GM21619 (cell line): ENCODE results near the gene H19.

Experiments used
- ATAC-seq: cut with Tn5 transposase; IDR thresholded peaks from one replicate; pipeline ENCODE4 v1.9.1; 2021; ENCODE audit not compliant: unreplicated experiment

The H19 gene

DNA sequence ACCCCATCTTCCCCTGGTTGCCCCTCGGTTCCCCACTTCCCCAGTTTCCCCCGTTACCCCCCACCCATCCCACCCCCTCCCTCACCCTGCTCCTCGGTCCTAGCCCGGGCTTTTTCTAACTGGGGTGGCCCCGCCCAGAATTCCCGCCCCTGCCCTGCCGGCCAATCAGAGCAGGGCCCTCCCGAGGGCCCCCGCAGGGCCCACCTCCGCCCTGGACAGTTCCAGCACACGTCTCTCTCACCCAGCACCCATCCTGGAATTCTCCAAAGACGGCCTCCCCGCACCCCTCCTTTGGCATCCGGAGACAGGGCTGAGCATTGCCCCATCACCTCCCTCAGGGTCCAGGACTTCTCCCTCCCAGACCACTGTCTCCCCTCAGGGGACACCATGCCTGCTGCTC, at the start of gene H19:
TSS of gene H19 (minus strand) at position 88 of the 400 bp plus-strand sequence.
- ATAC-seq: no peak

DNA sequence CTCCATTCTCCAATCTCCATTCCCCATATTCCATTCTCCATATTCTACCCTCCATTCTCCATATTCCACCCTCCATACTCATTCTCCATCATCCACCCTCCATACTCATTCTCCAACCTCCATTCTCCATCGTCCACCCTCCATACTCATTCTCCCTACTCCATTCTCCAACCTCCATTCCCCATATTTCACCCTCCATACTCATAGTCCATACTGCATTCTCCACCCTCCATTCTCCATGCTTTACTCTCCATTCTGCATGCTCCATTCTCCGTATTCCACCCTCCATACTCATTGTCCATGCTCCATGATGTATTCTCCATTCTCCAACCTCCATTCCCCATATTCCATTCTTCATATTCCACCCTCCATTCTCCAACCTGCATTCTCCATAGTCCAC, 44.3 kb upstream of the H19 start:
- ATAC-seq: no peak

DNA sequence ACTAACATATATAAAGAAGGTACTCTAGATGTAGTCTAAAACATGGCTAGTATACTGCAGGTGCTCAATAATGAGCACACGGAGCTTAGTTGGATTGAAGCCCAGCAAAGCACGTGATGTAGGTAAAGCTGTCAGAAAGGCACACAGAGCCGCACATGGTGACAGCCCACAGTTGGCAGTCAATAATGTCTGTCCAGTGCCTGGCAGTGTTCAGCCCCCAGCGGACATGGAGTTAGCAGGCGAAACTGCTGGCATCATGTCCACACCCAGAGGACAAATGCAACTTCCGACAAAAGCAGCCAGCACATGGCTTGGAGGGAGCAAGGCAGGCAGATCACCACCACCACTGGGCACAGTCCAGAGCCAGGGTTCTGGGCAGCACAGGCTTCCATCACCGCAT, 43.5 kb upstream of the H19 start:
- ATAC-seq: no peak

DNA sequence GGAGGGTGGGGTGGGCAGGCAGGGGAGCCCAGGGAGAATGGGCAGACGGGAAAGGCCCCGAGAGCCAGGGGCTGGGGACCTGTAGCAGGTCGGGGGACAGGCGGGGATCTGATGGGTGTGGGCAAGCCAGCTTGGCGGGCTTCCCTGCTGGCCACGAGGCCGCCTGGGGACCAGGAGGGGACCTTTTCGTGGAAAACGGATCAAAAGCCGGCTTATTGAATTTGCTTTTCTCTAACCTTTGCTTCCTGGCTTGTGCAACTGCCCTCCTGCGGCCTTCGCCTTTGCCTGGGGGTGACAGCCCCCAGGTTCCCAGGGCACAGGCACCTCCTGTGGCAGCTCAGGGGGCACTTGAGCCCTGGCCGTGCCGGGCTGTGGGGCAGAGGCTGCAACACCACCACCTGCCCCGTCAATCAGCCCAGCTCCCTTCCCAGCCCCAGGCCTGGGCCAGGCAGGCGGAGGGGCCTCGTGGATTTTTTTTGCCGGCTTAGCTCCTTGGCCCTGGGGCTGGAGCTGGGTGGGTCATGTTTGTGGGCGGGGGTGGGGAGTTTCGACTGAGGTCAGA, 41.6 kb upstream of the H19 start:
- no peak for ATAC-seq

DNA sequence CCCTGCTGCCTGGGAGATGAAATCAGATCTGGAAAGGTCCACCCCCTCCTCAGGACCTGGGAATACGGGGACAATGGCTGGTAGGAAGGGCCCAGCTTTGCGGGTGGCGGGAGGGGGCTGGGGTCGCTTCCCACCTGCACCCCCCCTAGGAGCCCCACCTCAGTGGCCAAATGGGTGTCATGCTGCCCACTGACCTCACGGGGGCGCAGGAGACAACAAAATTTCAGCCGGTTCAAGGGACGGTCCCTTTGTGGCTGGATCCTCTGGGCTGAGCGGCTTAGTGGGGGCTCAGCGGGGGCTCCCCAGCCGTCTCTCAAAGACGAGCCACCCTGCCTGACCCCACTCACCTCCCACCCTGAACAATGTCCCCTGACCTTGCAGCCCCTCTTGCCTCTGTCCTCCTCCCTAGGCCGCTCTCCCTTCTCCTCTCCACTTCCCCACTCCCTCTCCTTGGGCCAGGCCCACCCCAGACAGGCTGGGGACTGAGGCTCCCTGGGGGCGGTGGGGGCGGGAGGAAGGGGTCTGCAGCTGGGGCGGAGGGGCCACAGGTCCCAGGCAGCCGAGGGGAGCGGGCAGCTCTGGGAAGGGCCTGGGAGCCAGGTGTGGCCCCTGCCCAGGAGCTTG, 39.3 kb upstream of the H19 start:
- no peak for ATAC-seq

DNA sequence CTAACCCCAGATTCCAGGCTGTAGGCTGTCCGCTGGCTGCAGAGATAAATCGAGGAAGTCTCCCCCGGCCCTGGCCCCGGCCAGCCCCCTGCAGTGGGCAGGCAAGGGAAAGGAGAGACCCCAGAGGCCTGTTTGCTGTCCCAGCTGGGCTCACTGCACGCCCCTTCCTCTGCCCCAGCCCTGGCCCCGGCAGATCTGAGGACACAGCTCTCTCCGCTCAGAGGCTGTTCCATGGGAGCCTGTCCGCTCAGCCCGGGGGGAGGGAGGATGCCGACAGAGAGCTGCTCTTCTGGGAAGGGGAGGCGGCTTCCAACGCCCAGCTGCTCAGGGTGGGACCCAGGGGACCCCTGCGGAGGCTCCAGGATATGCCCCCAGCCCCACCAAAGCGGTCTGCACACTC, 37.7 kb upstream of the H19 start:
- ATAC-seq: no peak

DNA sequence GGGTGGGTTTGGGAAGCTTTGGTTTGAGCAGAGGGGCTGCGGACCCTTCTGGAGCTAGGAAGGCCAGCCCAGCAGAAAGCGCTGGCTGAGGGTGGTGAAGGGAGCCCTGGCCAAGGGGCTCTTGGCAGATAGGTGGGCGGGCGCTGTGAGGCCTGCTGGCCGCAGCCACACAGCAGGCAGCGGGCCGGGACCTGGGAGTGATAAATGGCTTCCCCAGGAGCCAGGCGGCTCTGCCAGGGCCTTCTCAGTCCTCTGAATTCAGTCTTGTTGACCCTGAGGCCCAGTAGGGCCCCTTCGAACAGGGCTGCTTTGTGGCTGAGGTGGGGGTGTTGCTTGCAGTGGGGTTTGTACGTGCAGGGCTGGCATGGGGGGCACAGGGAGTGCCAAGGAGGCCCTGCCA, 33.4 kb upstream of the H19 start:
- no peak for ATAC-seq

DNA sequence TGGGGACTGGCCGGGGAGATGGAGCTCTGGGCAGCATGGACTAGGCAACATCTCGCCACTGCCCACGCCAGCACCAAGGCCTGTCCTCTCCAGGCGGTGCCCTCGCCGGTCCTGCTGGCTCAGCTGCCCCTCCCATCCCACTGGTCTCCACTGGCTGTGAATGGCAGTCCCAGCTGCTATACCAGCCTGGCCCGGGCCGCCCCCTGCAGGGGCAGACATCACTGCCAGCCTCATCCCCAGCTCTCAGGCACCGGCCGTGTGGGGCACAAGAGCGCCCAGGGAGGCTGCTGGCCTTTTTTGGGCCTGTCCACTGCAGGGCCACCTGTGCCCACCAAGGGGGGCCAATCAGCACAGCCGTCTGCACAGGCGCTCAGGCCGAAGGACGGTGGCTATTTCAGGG, 30.1 kb upstream of the H19 start:
- ATAC-seq: no peak

DNA sequence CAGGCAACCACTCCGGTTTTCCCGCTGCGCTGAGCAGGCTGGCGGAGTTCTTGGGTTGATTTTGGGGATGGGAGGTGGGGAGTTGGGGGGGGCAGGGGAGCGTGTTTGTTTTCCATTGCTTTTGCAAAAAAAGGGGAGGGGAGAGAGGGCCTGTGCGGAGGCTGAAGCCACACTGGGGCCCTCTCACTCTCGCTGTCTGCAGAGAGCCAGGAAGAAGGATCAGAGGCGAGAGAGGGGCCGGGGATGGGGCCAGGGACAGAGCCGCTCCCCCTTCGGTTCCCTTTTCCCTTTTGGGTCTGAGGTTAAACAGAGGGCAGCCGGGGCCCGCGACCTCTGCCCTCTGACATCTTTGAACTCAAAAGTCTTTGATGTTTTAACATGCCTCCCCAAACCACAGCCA, 17.4 kb upstream of the H19 start:
- ATAC-seq: no peak

DNA sequence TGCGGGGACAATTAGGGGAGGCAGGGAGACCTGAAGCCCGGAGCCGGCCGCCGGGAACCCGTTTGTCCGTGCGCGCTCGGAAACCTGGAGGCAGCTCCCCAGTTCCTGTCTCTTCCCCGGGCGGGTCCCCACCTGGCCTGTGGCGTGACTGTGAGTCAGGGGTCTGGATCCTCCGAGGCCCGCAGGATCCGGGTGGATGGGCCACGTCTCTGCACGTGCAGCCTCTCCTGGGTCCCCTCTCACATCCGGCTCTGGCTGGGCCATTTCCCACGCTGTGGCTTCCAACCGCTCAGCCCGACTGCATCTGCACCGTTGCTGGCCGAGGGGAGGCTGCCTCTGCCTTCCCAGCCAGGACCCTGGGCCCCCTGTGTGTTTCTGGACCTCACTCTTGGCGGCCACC, 14.8 kb upstream of the H19 start:
- ATAC-seq: no peak

DNA sequence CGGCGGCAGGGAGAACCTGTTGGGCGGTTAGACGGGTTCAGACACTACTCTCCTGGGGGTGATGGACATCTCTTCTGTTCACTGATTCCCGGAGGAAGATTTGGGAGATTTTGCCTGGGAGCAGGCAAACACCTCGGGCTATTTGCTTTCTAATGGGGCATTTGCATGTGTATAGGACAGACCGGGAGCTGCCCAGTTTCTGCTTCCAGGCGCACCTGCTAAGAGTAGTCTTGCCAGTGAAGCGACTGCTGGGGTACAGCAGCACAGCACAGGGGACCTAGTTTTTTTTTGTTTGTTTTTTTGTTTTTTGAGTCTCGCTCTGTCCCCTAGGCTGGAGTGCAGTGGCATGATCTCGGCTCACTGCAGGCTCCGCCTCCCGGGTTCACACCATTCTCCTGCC, 6.8 kb upstream of the H19 start:
- no peak for ATAC-seq

DNA sequence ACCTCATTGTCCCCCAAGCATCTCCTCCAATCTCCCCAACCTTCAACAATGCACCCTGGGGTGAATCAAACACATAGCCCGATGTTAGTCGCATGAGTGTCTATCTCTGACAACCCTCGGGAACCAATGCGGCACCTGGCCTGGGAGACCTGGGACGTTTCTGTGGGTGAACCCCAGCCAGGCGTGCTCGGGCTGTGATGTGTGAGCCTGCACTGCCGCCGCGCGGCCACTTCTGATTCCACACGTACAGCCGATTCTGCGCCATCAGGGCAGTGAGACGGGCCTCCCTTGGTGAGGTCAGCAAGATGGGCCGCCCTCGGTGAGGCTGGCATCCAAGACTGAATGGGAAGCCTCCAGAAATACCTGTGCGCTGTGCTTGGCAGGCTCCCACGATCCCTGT, 5.2 kb upstream of the H19 start:
- no peak for ATAC-seq

DNA sequence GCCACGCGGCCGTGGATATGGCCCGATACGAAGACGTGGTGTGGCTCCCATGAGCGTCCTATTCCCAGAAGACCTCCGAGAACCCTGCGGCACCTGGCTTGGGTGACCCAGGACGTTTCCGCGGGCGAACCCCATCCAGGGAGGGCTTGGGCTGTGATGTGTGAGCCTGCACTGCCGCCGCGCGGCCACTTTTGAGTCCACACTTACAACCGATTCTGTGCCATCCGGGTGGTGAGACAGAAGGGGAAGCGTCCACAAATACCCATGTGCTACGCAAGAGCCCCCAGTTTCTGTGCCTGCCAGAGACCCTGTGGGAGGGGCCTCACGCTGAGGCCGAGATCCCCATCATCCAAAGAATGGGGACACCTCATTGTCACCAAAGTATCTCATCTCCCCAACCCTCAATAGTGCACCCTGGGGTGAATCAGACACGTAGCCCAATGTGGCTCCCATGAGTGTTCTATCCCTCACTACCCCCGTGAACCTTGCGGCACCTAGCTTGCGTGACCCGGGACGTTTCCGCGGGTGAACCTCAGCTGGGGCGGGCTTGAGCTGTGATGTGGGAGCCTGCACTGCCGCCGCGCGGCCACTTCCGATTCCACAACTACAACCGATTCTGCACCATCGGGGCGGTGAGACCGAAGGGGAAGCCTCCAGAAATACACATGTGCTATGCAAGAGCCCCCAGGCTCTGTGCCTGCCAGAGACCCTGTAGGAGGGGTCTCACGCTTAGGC, 4.6 kb upstream of the H19 start:
- ATAC-seq: no peak

DNA sequence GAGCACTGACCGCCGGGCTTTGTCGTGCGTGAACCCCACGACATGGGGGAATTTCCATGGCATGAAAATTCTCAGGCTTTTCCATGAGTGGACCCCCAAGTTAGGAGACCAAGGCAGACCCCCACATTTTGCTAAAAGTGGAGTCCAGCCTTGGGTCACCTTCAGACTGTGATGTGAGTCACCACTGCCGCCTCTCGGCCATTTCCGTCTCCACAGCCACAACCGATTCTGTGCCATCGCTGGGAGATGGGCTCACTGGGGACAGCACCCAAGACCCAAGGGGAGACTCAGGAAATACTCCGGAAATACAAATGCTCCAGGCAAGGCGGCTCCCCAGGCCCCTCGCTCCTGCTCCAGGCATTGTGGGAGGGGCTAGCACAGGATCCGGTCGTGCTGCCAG, 1.2 kb upstream of the H19 start:
- ATAC-seq: no peak

DNA sequence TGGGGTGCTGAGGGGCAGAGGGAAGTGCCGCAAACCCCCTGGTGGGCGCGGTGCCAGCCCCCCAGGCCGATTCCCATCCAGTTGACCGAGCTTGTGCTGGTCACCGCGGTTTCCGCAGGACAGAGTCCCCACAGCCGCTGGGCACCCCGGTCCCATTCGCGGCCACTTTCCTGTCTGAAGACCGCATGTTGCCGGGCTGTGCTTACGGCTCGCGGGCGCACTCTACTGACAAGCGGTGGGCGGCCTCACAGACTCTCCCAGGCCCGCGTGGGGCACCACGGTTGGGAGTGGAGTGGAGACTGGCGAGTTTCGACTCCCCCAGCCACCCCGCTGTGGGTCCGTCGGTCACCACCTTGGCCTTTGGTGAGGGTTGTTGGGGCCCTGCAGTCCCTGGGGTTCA, 648 bp upstream of the H19 start:
- ATAC-seq: no peak

DNA sequence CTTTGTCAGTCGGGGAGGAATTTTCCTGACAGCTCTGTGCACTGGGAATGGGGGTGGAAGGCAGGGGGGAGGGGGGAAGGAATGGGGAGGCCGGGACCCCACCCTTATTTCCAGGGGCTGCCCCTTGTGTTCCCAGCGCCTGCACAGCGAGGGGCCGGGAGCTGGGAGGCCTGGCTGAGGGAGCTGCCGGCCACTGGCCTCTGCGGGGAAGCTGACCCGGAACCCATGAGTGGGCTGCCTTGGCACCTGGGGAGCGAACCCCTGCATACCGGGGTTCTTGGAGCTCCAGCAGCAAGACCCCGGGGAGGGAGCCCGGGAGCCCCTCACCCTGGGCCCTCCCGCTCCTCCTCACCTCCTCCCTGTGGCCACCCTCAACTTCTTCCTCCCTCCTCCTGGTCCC, 3.5 kb downstream of the H19 start:
- no peak for ATAC-seq

DNA sequence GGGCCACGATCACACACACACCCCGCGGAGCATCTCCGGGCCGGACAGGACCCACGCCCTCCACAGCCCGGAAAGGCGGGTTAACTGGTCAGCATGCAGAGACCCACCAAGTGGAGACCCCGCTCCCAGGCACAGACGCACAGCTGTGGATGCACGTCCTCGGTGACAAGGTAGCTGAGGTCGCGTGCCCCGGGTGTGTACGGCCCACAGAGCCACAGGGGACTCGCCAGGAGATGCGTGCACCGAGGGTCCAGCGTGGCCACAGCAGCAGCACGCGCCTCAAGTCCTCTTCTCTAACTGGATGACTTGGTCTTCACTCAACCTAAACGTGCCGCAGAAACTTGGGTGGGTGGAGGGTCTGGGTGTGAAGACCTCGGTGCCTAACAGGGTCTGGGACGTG, 5.5 kb downstream of the H19 start:
- no peak for ATAC-seq

DNA sequence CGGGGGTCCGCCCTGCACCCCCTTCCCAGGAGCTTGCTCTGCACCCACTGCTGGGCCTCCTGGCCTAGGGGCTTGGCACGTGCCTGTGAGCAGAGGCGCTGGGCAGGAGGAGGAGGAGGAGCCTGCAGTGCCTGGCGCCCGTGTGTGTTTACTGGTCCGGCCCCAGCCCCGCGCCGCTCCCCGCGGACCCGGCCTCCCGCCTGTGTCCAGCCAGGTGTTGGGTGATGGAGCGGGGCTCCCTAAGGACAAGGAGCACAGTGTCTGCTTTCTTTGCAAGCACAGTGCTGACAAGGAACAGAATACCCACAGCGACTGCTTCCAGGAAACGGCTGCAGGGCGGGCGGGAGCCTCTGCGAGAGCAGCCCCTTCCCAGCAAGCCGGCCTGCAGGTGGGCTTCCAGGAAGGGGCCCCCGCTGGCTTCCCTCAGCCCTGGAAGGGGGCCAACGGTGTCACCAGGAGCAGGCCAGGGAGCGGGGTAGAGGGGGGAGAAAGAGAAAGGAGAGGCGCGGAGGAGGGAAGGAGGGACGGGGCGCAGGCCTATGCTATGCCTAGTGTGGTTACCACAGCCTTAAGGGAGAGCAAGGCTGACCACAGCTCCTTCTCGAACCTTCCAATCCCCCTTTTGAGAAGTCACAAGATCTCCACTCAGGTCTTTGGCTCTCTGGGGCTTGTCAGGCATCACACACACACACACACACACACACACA, 6.6 kb downstream of the H19 start:
- ATAC-seq: no peak

DNA sequence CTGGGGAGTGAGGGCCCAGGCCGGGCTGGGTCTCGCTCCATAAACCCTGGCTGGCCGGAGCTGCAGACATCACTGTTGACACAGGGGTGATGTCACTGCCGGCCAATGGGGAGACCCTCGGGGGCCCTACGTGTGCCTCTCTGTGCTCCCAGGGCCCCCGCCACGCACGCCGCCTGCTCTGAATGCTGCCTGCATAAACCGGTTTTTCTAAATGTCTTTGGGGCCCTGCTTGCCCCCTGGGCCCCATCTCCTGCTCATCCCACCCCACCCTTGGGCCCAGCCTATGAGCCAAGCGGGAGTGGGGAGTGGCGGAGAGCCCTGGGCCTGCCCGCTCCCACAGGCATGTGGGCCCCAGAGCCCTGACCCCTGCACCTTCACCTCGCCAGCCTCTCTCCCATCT, 7.7 kb downstream of the H19 start:
- ATAC-seq: no peak

DNA sequence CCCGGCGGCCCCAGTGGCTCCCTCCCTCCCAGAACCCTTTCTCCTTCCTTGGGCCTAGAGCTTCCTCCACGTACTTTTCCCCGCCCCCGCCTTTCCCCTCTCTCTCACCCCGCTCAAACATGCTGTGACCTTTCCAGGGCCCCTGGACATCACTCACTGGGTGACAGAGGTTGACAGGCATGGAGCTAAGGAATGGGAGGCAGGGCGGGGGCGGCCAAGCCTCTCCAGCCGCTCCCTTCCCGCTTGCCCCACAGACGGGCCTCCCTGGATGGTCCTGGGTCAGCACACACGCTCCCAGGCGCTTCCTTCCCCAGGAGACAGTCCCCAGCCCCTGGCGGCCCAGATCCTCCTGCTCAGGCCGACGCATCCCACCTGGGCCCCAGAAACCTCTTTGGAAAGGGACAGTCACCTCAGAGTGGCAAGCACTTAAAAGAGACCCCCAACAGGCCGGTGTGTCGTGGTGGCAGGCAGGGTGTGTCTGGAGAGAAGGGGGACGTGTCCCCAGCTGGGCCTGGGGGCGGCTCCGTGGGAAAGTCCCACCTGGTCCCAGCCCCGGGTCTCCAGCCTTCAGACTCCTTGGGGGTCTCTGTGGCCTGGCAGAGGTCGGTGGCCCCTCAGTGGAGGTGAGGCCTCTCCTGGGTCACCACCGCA, 8.8 kb downstream of the H19 start:
- ATAC-seq: no peak

DNA sequence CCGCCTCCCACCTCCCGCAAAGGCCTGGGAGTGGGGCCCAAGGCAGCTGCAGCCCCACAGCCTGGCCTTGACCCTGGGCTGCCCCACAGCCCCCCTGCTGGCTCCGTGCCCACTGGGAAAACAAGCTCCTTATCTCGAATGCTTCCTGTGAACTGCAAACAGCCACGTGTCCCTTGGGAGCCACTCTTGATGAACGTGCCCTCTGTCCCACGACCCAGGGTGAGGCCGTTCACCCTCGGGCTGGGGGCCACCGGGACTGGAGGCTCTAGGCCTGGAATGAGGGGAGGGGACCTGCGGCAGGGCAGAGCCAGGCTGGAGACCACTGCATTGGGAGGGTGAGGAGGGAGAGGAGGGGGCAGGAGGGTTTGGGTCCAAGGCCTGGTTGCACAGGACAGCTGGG, 9.5 kb downstream of the H19 start:
- ATAC-seq: no peak

DNA sequence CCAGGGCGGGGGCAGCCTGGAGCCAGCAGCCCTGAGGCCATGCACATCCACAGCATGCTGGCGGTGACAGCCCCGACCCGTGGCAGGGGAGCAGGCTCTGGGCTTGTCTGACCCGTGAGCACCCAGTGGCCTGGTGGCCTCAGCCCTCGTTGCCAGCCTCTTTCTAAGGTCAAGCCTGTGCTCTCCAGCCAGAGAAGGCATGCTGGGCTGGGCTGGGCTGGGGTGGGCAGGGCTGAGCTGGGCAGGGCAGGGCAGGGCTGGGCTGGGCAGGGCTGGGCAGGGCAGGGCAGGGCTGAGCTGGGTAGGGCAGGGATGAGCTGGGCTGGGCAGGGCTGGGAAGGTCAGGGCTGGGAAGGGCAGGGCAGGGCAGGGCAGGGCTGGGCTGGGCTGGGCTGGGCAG, 10.6 kb downstream of the H19 start:
- no peak for ATAC-seq
